Measurements from ENCODE around the gene SOCS2.

SOCS2 gene

GRCh38 chr12:93570552-93571364 is 1.7 kb upstream of the SOCS2 start:
- CTCF ChIA-PET = interaction anchor here (0.6 to 5.7 kb wide), 4 partner anchors 322 to 585 kb away, joined by 3 to 60 read pairs (median 3); no protein-coding TSS in a partner anchor
- TF ChIP-seq ZNF645 (tag by site-specific recombination; IDR thresholded peaks at IDR 0.05) (no peak), ZNF112 (tag by site-specific recombination; IDR thresholded peaks at IDR 0.05) (no peak), KLF16 (tag by site-specific recombination; IDR thresholded peaks at IDR 0.05) (peak; percentile 81), ZNF16 (tag by site-specific recombination; IDR thresholded peaks at IDR 0.05; ENCODE audit: low read depth) (no peak), ZNF155 (tag by site-specific recombination; IDR thresholded peaks at IDR 0.05) (no peak), ZBTB21 (tag by site-specific recombination; IDR thresholded peaks at IDR 0.05) (0 out of 2 replicates have a peak, but pooled peaks have one; percentile 52), FEZF1 (tag by site-specific recombination; IDR thresholded peaks at IDR 0.05) (0 out of 2 replicates have a peak, but pooled peaks have one; percentile 39), ZNF19 (tag by site-specific recombination; IDR thresholded peaks at IDR 0.05; ENCODE audit: low read depth) (no peak), ZNF114 (tag by site-specific recombination; IDR thresholded peaks at IDR 0.05) (no peak), OVOL3 (tag by site-specific recombination; IDR thresholded peaks at IDR 0.05) (no peak; the same call in 1 of the 2 replicates), ZNF76 (tag by site-specific recombination; IDR thresholded peaks at IDR 0.05; ENCODE audit: borderline replicate concordance, low read depth) (peak; percentile 54; the same call in 1 of the 2 replicates), ZNF302 (tag by site-specific recombination; IDR thresholded peaks at IDR 0.05; ENCODE audit: low read depth) (no peak), ZNF654 (tag by site-specific recombination; IDR thresholded peaks at IDR 0.05; ENCODE audit: low read depth) (no peak; the same call in 1 of the 2 replicates), ZNF202 (tag by site-specific recombination; IDR thresholded peaks at IDR 0.05; ENCODE audit: borderline replicate concordance) (no peak), ZFP69B (tag by site-specific recombination; IDR thresholded peaks at IDR 0.05) (peak; percentile 99), ZNF133 (tag by site-specific recombination; IDR thresholded peaks at IDR 0.05) (no peak), ZNF132 (tag by site-specific recombination; IDR thresholded peaks at IDR 0.05; ENCODE audit: borderline replicate concordance) (no peak), ZNF623 (tag by site-specific recombination; IDR thresholded peaks at IDR 0.05) (peak; percentile 28; the same call in 1 of the 2 replicates), ZFHX2 (tag by site-specific recombination; conservative IDR thresholded peaks at IDR 0.05) (peak; percentile 92), ZSCAN23 (tag by site-specific recombination; IDR thresholded peaks at IDR 0.05) (no peak), ZBTB48 (tag by site-specific recombination; IDR thresholded peaks at IDR 0.05) (peak; percentile 66), ZNF747 (tag by site-specific recombination; IDR thresholded peaks at IDR 0.05) (no peak), KLF17 (tag by site-specific recombination; IDR thresholded peaks at IDR 0.05) (peak; percentile 79), PRDM6 (tag by site-specific recombination; IDR thresholded peaks at IDR 0.05) (0 out of 2 replicates have a peak, but pooled peaks have one; percentile 30), ZNF621 (tag by site-specific recombination; IDR thresholded peaks at IDR 0.05) (no peak), ZNF629 (tag by site-specific recombination; IDR thresholded peaks at IDR 0.05) (peak; percentile 67), ZBTB49 (tag by site-specific recombination; IDR thresholded peaks at IDR 0.05; ENCODE audit: low read depth) (no peak), ZNF121 (tag by site-specific recombination; IDR thresholded peaks at IDR 0.05) (no peak), CTCF (tag by site-specific recombination; IDR thresholded peaks at IDR 0.05) (no peak), ZNF48 (tag by site-specific recombination; IDR thresholded peaks at IDR 0.05) (no peak), ZNF174 (tag by site-specific recombination; IDR thresholded peaks at IDR 0.05) (no peak)

More at GRCh38 chr12:93570552-93571364, 1.7 kb upstream of the SOCS2 start:
- Histone ChIP-seq H3K4me1 (ENCODE audit: control insufficient read depth, insufficient read depth, low read length) (no peaks in the 10 kb centered on the region), H3K4me3 (ENCODE audit: low read depth, low read length) (peak overlapping the region; percentile 53), H3K36me3 (ENCODE audit: control insufficient read depth in 2 of 2, insufficient read depth in 1 of 2, low read length in 2 of 2) (peaks cover 0 to 9% of the 10 kb centered on the region in 2 experiments; a peak in 1 of 3 replicates), H3K9me3 (ENCODE audit: control insufficient read depth, insufficient read depth, low read depth, low read length) (no peaks in the 10 kb centered on the region), H3K27ac (ENCODE audit: extremely low read depth, low read depth, low read length) (peak overlapping the region; percentile 94)
- POLR2A ChIA-PET = interaction anchor here (1.0 kb wide), 1 partner anchor 171 kb away, joined by 3 read pairs; no protein-coding TSS in a partner anchor
